ENCODE measurements around the gene ACSM2B.
"Not testable (repeated sequence)": the region's sequence is repeated elsewhere in the genome, so short reads cannot be mapped to it uniquely, and the experiment has no call there.

Gene ACSM2B

DNA sequence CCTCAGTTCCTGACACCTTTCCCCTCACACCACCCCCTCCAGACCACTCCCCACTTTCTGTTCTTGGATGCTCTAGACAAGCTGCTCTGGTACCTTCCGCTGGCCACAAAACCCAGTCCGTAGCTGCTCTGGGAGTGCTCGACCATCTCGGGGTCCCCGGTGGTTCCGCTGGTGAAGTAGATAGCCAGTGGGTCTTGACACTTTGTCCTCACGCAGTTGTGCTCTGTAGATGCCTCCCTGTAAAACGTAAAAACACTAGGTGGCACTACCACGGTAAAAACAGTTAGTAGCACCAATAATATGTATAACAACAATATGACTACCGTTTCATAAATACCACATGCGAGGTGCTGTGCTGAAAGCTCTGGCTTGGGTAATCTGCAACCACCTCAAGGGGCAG, 26.0 kb upstream of the ACSM2B start:
- not testable (repeated sequence) for H3K9ac ChIP-seq (ENCODE audit: low read length); H3K27ac ChIP-seq (ENCODE audit: low read length); H3K36me3 ChIP-seq (replicated peaks; ENCODE audit: low read depth, low read length); H4K20me1 ChIP-seq (ENCODE audit: insufficient read depth, low read length); H3K4me1 ChIP-seq (ENCODE audit: low read length); H3K27me3 ChIP-seq (ENCODE audit: low read depth, low read length); H3K9me3 ChIP-seq (ENCODE audit: insufficient read depth, low read length); H3K79me2 ChIP-seq (ENCODE audit: low read length)
- TF ChIP-seq, protein P1, sequence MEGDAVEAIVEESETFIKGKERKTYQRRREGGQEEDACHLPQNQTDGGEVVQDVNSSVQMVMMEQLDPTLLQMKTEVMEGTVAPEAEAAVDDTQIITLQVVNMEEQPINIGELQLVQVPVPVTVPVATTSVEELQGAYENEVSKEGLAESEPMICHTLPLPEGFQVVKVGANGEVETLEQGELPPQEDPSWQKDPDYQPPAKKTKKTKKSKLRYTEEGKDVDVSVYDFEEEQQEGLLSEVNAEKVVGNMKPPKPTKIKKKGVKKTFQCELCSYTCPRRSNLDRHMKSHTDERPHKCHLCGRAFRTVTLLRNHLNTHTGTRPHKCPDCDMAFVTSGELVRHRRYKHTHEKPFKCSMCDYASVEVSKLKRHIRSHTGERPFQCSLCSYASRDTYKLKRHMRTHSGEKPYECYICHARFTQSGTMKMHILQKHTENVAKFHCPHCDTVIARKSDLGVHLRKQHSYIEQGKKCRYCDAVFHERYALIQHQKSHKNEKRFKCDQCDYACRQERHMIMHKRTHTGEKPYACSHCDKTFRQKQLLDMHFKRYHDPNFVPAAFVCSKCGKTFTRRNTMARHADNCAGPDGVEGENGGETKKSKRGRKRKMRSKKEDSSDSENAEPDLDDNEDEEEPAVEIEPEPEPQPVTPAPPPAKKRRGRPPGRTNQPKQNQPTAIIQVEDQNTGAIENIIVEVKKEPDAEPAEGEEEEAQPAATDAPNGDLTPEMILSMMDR (IDR thresholded peaks at IDR 0.05; ENCODE audit: low read depth, low read length), result peak; percentile 63
- peak overlapping the region; percentile 55 for H3K4me3 ChIP-seq (ENCODE audit: low read length)
- H2AFZ ChIP-seq (ENCODE audit: low read depth, low read length), result peak overlapping the region; percentile 43
- peak overlapping the region; percentile 54 for H3K4me2 ChIP-seq (ENCODE audit: low read length)

DNA sequence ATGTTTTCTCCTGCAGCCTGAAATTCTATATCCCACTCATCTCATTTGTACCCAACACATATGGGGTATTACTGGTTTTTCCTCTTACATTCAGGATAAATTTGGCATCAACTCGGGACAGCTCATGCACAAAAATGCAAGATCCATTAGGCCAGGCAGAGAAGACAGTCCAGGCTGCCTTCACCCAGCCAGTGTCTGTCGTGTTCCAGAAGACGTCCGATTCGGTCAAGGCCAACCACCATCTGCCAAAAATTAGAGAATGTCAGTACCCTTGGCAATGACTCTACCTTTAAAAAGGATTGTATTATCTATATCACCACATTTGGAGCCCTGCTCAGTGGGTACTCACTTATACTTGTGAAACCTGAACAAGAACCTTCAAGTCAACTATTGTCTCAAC, 23.3 kb upstream of the ACSM2B start:
- H3K27me3 ChIP-seq (ENCODE audit: low read depth, low read length); H3K36me3 ChIP-seq (replicated peaks; ENCODE audit: low read depth, low read length); H3K4me1 ChIP-seq (ENCODE audit: low read length); H3K27ac ChIP-seq (ENCODE audit: low read length); H4K20me1 ChIP-seq (ENCODE audit: insufficient read depth, low read length); H3K9ac ChIP-seq (ENCODE audit: low read length); H3K9me3 ChIP-seq (ENCODE audit: insufficient read depth, low read length); H3K4me3 ChIP-seq (ENCODE audit: low read length); H3K4me2 ChIP-seq (ENCODE audit: low read length); H2AFZ ChIP-seq (ENCODE audit: low read depth, low read length); H3K79me2 ChIP-seq (ENCODE audit: low read length): not testable (repeated sequence)

DNA sequence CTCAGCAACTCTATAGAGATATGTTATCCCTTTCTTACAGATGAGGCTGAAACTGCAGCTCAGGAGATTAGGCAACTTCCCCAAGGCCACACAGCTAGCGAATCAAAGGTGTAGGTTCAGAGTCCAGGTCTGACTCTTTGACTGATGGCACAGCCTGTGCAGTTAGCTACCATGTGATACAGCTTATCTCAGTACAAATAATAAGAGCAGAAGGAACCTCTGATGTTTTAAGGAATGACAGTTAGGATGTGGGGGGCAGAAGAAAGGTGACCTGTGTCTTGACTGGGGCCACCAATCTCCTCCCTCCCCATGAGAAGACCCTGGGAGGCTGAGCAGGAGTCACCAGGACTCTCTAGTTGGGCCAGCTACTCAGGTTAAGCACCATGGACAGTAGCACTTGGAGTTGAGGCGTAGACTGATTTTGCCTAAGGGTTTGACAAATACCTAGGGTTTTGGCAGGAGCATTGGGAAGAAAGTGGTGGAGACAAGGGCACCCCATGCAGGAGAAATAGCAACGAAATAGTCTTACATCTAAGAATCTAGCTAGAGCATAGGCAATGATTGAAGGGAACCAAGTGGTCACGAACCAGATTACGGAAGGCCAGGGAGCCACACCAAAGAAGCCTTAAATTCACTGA, 22.8 kb upstream of the ACSM2B start:
- no peaks in the 10 kb centered on the region for H3K79me2 ChIP-seq (ENCODE audit: low read length)
- 0 out of 2 replicates have a peak, but pooled peaks cover 5% of the 10 kb centered on the region for H3K4me1 ChIP-seq (ENCODE audit: low read length)
- TF ChIP-seq EZH2phosphoT487 (IDR thresholded peaks at IDR 0.05; ENCODE audit: low read depth), result no peak
- TF ChIP-seq, protein P1 (IDR thresholded peaks at IDR 0.05; ENCODE audit: low read depth, low read length), result no peak
- H3K9me3 ChIP-seq (ENCODE audit: insufficient read depth, low read length), result no peaks in the 10 kb centered on the region
- H3K9ac ChIP-seq (ENCODE audit: low read length), result no peak overlapping the region
- H4K20me1 ChIP-seq (ENCODE audit: insufficient read depth, low read length), result no peaks in the 10 kb centered on the region
- no peak overlapping the region for H3K27ac ChIP-seq (ENCODE audit: low read length)
- H3K4me3 ChIP-seq (ENCODE audit: low read length), result no peak overlapping the region
- H3K4me2 ChIP-seq (ENCODE audit: low read length), result no peak overlapping the region
- H2AFZ ChIP-seq (ENCODE audit: low read depth, low read length), result no peak overlapping the region
- no peaks in the 10 kb centered on the region for H3K27me3 ChIP-seq (ENCODE audit: low read depth, low read length)
- no peaks in the 10 kb centered on the region for H3K36me3 ChIP-seq (replicated peaks; ENCODE audit: low read depth, low read length)

DNA sequence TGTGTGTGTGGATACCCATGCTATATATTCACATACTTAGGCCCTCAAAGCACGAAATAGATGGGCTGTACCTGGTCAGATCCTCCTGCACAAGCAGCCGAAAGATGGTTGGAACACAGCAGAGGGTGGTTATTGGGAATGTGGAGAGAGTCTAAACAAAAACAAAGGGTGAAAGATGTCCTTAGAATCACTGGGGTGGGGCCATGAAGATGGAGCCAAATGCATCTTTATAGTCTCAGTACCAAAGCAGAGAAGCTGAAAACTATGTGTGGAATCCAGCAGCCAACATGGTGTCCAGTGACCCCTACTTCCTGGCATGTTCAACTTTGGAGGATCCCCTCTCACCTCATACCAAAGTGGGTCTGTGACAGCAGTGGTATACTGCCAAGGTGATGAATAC, 19.5 kb upstream of the ACSM2B start:
- not testable (repeated sequence) for H3K4me1 ChIP-seq (ENCODE audit: low read length); H3K4me2 ChIP-seq (ENCODE audit: low read length); H4K20me1 ChIP-seq (ENCODE audit: insufficient read depth, low read length); H3K9ac ChIP-seq (ENCODE audit: low read length); H3K4me3 ChIP-seq (ENCODE audit: low read length); H3K27ac ChIP-seq (ENCODE audit: low read length); H3K27me3 ChIP-seq (ENCODE audit: low read depth, low read length); H2AFZ ChIP-seq (ENCODE audit: low read depth, low read length); H3K36me3 ChIP-seq (replicated peaks; ENCODE audit: low read depth, low read length); H3K79me2 ChIP-seq (ENCODE audit: low read length); H3K9me3 ChIP-seq (ENCODE audit: insufficient read depth, low read length)

DNA sequence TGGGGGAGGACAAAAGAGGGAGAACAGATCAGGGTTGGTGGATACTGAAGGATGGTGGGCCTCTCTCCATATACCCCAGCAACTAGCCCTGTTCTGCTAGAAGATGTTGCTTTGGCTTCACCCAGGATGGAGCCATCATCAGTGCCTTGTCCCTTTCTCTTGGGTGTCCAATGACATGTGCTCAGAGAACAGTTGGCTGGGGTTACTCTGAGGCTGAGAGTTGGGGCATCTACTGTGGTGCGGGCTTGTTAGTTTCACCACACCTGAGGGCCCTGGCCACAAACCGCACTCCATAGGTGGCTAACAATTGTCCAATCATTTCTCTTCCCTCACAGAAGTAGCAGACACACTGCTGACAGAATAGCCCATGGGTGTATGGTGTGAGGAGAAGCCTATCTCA, 18.9 kb upstream of the ACSM2B start:
- not testable (repeated sequence) for H3K36me3 ChIP-seq (replicated peaks; ENCODE audit: low read depth, low read length); H3K9me3 ChIP-seq (ENCODE audit: insufficient read depth, low read length); H3K27ac ChIP-seq (ENCODE audit: low read length); H3K4me2 ChIP-seq (ENCODE audit: low read length); H4K20me1 ChIP-seq (ENCODE audit: insufficient read depth, low read length); H3K4me3 ChIP-seq (ENCODE audit: low read length); H3K79me2 ChIP-seq (ENCODE audit: low read length); H2AFZ ChIP-seq (ENCODE audit: low read depth, low read length); H3K9ac ChIP-seq (ENCODE audit: low read length); H3K4me1 ChIP-seq (ENCODE audit: low read length); H3K27me3 ChIP-seq (ENCODE audit: low read depth, low read length)

DNA sequence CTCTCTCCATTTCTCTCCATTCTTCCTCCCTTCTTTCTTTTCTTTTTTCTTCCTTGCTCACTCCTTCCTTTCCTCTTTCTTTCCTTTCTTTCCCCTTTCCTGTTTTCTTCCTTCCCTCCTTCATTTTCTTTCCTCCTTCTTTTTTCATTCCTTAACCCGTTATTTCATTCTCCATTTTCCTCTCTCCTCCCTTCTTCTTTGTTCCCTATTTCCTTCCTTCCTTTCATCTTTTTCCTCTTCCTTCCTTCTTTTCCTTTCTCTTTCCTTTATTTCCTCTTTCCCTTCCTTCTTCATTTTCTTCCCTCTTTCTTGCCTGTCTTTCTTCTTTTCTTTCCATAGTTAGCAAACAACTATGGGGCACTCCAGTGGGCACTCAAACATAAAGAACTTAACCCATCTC, 16.6 kb upstream of the ACSM2B start:
- not testable (repeated sequence) for H3K4me1 ChIP-seq (ENCODE audit: low read length); H3K9ac ChIP-seq (ENCODE audit: low read length); H3K4me3 ChIP-seq (ENCODE audit: low read length); H2AFZ ChIP-seq (ENCODE audit: low read depth, low read length); H3K27ac ChIP-seq (ENCODE audit: low read length); H3K4me2 ChIP-seq (ENCODE audit: low read length); H3K27me3 ChIP-seq (ENCODE audit: low read depth, low read length); H3K36me3 ChIP-seq (replicated peaks; ENCODE audit: low read depth, low read length); H4K20me1 ChIP-seq (ENCODE audit: insufficient read depth, low read length); H3K79me2 ChIP-seq (ENCODE audit: low read length); H3K9me3 ChIP-seq (ENCODE audit: insufficient read depth, low read length)

DNA sequence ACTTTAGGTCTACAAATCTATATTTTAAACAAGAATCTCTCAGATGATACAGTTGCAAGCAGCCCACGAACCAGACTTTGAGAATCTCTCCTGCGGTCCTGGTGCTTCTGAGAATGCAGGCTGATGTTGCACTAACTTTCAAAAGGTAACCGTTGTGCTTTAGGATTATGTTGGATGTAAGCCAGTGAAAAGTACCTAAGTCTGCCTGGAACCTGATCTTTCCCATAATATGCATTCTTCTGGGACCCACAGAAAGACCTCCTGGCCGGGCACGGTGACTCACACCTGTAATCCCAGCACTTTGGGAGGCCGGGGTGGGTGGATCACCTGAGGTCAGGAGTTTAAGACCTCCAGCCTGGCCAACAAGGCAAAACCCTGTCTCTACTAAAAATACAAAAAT, 13.3 kb upstream of the ACSM2B start:
- H3K4me2 ChIP-seq (ENCODE audit: low read length); H3K4me1 ChIP-seq (ENCODE audit: low read length); H3K4me3 ChIP-seq (ENCODE audit: low read length); H4K20me1 ChIP-seq (ENCODE audit: insufficient read depth, low read length); H3K27ac ChIP-seq (ENCODE audit: low read length); H3K9me3 ChIP-seq (ENCODE audit: insufficient read depth, low read length); H3K9ac ChIP-seq (ENCODE audit: low read length); H3K36me3 ChIP-seq (replicated peaks; ENCODE audit: low read depth, low read length); H3K27me3 ChIP-seq (ENCODE audit: low read depth, low read length); H2AFZ ChIP-seq (ENCODE audit: low read depth, low read length); H3K79me2 ChIP-seq (ENCODE audit: low read length): not testable (repeated sequence)

DNA sequence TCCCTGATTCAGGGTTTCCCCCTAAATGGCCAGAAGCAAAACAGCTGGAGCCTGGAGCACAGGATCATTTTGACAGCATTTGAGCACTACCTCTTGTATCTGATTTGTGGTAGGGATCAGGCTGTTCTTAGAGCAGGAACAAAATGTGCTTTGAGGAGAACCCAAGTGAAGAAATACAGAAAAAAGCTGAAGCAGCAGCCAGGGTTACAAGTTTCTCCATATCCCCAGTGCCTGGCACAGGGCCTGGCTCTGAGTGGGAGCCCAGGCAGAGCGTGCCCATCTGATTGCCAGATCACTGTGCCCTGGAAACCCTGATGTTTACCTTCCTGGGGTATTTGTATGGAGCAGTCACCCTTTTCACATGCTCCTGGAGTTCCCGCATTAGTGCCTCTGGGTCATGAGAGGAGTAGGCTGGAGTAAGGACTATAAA, 11.5 kb upstream of the ACSM2B start:
- H3K4me2 ChIP-seq (ENCODE audit: low read length); H2AFZ ChIP-seq (ENCODE audit: low read depth, low read length); H3K79me2 ChIP-seq (ENCODE audit: low read length); H3K36me3 ChIP-seq (replicated peaks; ENCODE audit: low read depth, low read length); H4K20me1 ChIP-seq (ENCODE audit: insufficient read depth, low read length); H3K9ac ChIP-seq (ENCODE audit: low read length); H3K27ac ChIP-seq (ENCODE audit: low read length); H3K4me3 ChIP-seq (ENCODE audit: low read length); H3K4me1 ChIP-seq (ENCODE audit: low read length); H3K27me3 ChIP-seq (ENCODE audit: low read depth, low read length); H3K9me3 ChIP-seq (ENCODE audit: insufficient read depth, low read length): not testable (repeated sequence)
